Measurements from ENCODE around the gene ARL8B. TPM values are rescaled to one million over a fixed set of nuclear protein-coding genes. Genes with fewer than 3 reads are reported as not detected.

Gene ARL8B
- total RNA-seq, 1 experiment from 2014 or later = 41.0 TPM

Other genes with a start within 250 kb of the ARL8B start
- 2.6 TPM in 2 replicates for gene BHLHE40, start 142.9 kb upstream of the ARL8B start, total RNA-seq (2014; rRNA removed; shearing (Covaris generic); ENCODE audit: low replicate concordance)
- 11.0 and 20.5 TPM in 2 replicates for gene EDEM1, start 65.4 kb downstream of the ARL8B start, total RNA-seq (2014; rRNA removed; shearing (Covaris generic); ENCODE audit: low replicate concordance)

Measured in MG63 (cell line).